HG03457 (cell line): Measurements from ENCODE around the gene CYB561D1.

Experiments used
- ATAC-seq: cut with Tn5 transposase; IDR thresholded peaks from one replicate; pipeline ENCODE4 v1.9.1; 2021; ENCODE audit warnings: moderate number of reproducible peaks; ENCODE audit not compliant: unreplicated experiment

The CYB561D1 gene

DNA sequence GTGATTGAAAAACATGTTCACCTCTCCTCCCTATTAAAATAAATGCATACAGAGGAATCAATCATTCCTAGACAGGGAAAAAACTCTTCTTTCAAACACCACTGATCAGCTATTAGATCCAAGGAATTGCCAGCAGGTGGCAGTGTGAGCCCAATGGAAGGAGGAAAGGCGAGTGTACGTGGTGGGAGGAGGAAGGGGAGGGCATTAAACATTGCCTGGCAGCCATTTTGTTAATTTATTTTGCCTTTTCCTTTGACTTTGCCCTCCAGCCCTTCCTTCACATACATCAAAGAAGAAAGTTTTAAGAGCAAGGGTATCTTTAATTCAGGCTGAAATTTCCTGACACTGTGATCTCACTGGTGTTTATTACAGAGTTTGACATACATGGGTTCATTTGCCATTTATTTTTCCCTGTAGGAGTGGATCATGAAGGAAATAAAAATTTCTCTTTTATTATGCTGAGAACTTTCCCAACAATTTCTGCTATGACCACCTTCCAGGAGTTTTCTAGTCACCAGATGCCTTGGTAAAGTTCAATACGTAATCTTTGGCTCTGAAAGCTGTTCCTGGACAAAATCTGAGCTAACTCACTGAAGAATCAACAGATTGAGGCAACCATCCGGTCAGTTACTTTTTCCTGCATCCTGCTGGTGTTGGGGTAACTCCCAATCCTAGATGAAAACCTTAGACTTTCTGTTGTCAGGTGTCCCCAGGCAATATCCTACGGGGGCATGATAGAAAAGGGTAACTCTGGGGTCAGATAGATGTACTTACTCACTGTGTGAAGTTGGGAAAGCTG is 52.6 kb downstream of the CYB561D1 start:
- ATAC-seq: no peak

DNA sequence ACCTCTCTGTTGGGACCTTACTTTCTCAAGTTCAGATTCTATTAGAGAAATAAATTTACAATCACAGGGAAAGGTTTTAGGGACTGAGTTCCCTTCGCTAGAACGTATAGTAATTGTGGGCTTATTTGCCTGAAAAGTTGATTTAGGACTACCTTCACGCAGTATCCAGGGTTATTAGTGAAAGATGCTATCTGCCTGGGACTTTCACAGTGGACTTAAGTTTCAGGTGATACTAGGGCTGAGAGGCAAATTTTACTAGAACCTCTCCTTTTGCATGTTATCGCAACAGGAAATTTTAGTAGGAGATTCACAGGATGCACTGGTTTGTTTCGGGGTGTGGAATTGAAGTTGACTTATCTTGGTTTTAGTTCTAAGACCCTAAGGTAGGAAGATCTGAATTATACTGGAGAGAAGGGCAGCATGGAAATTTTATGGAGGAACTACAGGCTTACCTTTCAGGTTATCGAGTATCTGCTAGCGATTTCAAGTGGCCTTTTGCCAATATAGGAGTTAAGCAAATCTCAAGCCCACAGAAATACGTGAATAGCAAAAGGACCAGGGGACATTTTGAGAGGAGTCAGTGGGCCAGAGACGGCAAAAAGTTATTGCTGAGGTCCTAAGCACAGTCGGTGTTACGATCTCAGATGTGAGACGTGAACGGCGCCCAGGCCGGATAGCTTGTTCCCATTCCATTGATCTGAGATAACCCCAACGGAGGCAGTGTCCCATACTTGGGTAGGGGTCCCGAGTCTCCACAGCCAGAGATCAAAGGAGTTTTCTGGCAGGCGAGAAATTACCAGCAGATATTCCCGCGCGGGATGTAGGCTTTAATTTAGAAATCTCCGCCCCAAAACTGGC is 53.8 kb downstream of the CYB561D1 start:
- peak; percentile 13 for ATAC-seq

DNA sequence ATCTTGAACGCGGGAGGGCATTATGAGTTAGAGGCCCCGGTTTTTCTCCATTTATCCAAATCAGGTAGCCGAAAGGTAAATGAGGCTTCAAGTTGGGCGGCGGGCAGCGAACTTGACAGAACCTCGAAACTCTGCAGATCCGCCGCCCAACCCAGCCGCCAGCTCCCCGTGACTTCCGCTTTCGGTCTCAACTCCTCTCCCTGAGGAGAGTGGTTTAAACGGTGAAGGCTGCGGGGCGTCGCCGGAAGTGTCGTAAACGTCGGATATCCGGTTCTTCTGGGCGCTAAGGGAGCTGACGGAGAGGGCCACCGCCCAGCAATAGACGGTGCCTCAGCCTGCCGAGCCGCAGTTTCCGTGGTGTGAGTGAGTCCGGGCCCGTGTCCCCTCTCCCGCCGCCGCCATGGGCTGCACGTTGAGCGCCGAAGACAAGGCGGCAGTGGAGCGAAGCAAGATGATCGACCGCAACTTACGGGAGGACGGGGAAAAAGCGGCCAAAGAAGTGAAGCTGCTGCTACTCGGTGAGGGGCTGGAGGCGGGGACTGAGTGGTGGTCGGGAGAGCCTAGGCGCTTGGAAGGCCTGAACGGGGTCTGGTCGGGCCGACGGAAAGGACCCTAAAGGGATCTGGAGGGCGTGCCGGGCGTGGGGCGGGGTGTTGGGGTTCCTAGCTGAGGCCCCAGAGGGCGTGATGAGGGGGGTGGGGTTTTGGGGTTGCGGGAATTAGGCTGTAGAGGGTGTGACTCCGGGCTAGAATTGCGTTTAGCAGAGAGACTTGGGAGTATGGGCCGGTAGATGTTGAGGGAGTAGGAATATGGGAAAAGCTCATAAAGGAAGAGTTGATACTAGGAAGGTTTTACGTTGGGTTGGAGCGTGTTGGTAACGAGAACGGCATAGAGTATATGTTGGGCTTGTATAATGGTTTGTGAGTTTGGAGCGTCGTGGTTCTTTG is 54.7 kb downstream of the CYB561D1 start, which contains the start of gene GNAI3:
TSS of gene GNAI3 (plus strand) at position 295 of the 947 bp plus-strand sequence. CDS start at position 401, 106 bp downstream.
- peak; percentile 76 for ATAC-seq
